Activated CD8-positive, alpha-beta T cell treated with anti-CD3 and anti-CD28 coated beads for 36 hours (primary cell): Measurements from ENCODE around the gene INPP5K. TPM values are rescaled to one million over a fixed set of nuclear protein-coding genes. Genes with fewer than 3 reads are reported as not detected.

ENCODE experiments used
- ATAC-seq: fragments of 200-7000 bp; cut with Tn5 transposase; one replicate; pipeline ENCODE4 v1.10.0; 2021; ENCODE audit warnings: mild to moderate bottlenecking, moderate library complexity
- CTCF ChIA-PET: fragments of 350-600 bp; sonication (Branson Sonifier 250); formaldehyde crosslinking; loops from one replicate; lab custom pipeline; 2021; ENCODE audit warnings: antibody characterized with exemption; lab: Charles Lee
- POLR2A ChIA-PET: fragments of 350-600 bp; sonication (Branson Sonifier 250); formaldehyde crosslinking; loops from one replicate; lab custom pipeline; 2021; ENCODE audit warnings: antibody characterized with exemption; lab: Charles Lee
- DNase-seq: peaks from one replicate; pipeline ENCODE4 v3.0.0-alpha.2; 2020
- H3K27ac Mint-ChIP-seq: one replicate; pipeline ENCODE4 v1.8.0; 2021; ENCODE audit warnings: mild to moderate bottlenecking, mixed read lengths
- H3K27me3 Mint-ChIP-seq: one replicate; pipeline ENCODE4 v1.8.0; 2021; ENCODE audit warnings: mixed read lengths
- H3K36me3 Mint-ChIP-seq: one replicate; pipeline ENCODE4 v1.8.0; 2021; ENCODE audit warnings: low read depth, mixed read lengths
- H3K4me1 Mint-ChIP-seq: one replicate; pipeline ENCODE4 v1.8.0; 2021; ENCODE audit warnings: low read depth, mixed read lengths
- H3K4me3 Mint-ChIP-seq: one replicate; pipeline ENCODE4 v1.8.0; 2021; ENCODE audit warnings: mild to moderate bottlenecking, moderate library complexity, mixed read lengths
- H3K9me3 Mint-ChIP-seq: one replicate; pipeline ENCODE4 v1.8.0; 2021; ENCODE audit warnings: mixed read lengths
- intact Hi-C: fragments of 100-400 bp; cut with micrococcal nuclease; formaldehyde crosslinking; loops from one replicate; pipeline ENCODE4 v1.10.0; 2022
- total RNA-seq, 2 experiments: library from RNA; stranded (reverse); gene quantifications; one replicate each; pipeline ENCODE4 v1.2.3, GENCODE V29; 2021
- TF ChIP-seq, protein P1 (sequence below): fragments of 200-600 bp; IDR thresholded peaks from one replicate; pipeline ENCODE4 v1.8.0; 2022; ENCODE audit warnings: antibody characterized with exemption, mild to moderate bottlenecking

The INPP5K gene
- total RNA-seq, 2 experiments from 2014 or later: 16.5 to 16.7 TPM

DNA sequence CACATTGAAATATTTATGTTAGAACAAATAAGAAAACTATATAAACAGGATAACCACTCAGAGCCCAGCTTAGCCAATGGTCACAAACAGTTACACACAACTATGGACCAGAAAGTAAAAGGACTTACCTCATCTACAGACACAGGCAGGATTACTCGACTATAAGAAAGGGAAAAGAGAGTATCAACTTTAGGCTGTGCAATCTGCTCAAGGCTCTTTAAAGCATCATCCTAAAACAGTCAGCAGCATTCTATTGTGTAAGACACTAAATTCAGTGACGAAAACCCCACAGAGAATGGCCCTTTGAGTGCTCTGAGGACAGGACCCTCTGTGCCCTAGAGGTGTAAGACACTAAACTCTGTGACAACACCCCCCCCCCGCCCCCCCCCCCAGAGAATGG, 42.0 kb upstream of the INPP5K start:
- CTCF ChIA-PET: interaction anchor here (1.0 to 2.2 kb wide), 3 partner anchors 16 to 71 kb away, joined by 3 to 7 read pairs (median 3); partner anchors contain the start of gene INPP5K

DNA sequence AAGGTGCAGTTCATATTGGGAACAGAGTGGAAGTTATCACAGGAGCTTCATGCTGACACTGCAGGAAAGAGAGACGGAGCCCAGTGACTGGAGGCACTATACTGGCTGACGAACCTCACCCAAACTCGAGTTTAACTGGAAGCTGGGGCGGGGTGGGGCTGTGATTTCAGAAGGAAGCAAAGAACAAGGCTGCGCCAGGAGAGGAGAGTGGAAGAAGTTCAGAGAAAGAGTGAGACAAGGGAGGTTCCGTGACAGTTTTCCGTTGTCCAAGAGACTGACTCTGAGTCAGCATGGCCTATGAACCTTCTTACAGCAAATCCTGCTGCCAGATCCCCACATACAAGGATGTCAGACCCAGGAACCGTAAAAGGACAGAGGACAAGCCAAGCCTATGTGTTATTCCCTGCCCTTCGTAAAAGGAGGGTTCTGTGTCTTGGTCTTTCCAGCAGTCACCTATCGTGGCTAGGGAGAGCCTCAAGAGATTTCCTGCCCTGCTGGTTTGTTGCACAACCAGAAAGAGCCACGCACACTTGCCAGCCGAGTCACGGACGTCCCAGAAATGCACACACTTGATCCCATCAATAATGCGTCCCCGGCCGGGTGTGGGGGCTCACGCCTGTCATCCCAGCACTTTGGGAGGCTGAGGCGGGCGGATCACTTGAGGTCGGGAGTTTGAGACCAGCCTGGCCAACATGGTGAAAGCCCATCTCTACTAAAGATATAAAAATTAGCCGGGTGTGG, 41.1 kb upstream of the INPP5K start:
- ChIA-PET POLR2A (no interaction called here), CTCF (interaction anchor here (1.3 to 2.2 kb wide), 2 partner anchors 17 to 72 kb away, joined by 3 to 7 read pairs; no protein-coding TSS in a partner anchor)
- DNase-seq: no peak
- intact Hi-C loops: no loop called here
- TF ChIP-seq, protein P1, sequence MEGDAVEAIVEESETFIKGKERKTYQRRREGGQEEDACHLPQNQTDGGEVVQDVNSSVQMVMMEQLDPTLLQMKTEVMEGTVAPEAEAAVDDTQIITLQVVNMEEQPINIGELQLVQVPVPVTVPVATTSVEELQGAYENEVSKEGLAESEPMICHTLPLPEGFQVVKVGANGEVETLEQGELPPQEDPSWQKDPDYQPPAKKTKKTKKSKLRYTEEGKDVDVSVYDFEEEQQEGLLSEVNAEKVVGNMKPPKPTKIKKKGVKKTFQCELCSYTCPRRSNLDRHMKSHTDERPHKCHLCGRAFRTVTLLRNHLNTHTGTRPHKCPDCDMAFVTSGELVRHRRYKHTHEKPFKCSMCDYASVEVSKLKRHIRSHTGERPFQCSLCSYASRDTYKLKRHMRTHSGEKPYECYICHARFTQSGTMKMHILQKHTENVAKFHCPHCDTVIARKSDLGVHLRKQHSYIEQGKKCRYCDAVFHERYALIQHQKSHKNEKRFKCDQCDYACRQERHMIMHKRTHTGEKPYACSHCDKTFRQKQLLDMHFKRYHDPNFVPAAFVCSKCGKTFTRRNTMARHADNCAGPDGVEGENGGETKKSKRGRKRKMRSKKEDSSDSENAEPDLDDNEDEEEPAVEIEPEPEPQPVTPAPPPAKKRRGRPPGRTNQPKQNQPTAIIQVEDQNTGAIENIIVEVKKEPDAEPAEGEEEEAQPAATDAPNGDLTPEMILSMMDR: no peak
- no peak overlapping the region for H3K4me3 Mint-ChIP-seq
- H3K4me1 Mint-ChIP-seq: peaks cover 16% of the 10 kb centered on the region
- H3K27me3 Mint-ChIP-seq: no peaks in the 10 kb centered on the region
- ATAC-seq: no peak
- H3K27ac Mint-ChIP-seq: no peak overlapping the region
- H3K9me3 Mint-ChIP-seq: no peaks in the 10 kb centered on the region
- H3K36me3 Mint-ChIP-seq: peaks cover under 1% of the 10 kb centered on the region

More for the DNA sequence above, 42.0 kb upstream of the INPP5K start:
- no peak overlapping the region for H3K27ac Mint-ChIP-seq
- POLR2A ChIA-PET: interaction anchor here (1.0 kb wide), 1 partner anchor 158 kb away, joined by 4 read pairs; the partner anchor contains the start of gene YWHAE
- ATAC-seq (no peak), DNase-seq (no peak)
- TF ChIP-seq, protein P1: no peak
- intact Hi-C loops: no loop called here
- H3K36me3 Mint-ChIP-seq: no peaks in the 10 kb centered on the region
- no peaks in the 10 kb centered on the region for H3K9me3 Mint-ChIP-seq
- H3K4me1 Mint-ChIP-seq: peaks cover 16% of the 10 kb centered on the region
- no peaks in the 10 kb centered on the region for H3K27me3 Mint-ChIP-seq
- H3K4me3 Mint-ChIP-seq: no peak overlapping the region

DNA sequence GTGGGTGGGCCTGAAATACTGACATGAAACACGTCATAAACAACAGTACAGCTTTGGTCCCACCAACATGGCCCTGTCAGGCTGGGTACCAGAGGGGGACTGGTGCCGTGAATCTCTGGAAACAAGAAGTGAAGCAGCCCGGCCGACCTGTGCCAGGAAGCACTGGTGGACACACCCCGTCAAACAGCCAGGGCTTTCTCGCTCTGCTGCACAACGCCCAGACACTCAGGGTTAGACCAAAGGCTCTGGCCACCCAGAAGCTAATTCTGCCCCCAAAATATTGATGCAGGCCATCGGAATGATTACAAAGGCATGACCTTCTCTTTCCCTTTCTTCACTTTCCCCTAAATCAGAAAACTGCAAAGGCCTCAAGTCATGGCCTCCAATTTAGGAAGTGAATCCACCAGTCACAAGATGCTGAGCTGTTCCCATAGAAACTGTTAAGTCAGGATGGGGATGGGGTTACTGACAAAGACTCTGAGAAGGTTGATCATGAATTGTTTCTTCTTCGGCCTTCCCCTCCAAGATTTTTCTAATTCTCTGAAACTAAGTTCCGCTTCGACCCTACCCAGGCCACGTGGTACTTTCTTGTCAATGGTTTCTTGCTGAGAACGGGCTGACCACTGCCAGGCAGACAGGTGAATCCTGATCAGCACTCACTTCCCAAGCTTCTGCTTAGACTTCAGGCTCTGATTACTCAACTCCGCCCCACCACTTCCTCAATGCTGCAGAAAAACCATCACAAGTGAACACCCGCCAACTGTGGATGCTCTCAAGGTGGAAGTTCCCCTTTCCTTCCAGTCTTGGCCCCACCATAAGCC, 39.4 kb upstream of the INPP5K start:
- Mint-ChIP-seq H3K36me3 (peaks cover 7% of the 10 kb centered on the region), H3K4me3 (no peak overlapping the region)

DNA sequence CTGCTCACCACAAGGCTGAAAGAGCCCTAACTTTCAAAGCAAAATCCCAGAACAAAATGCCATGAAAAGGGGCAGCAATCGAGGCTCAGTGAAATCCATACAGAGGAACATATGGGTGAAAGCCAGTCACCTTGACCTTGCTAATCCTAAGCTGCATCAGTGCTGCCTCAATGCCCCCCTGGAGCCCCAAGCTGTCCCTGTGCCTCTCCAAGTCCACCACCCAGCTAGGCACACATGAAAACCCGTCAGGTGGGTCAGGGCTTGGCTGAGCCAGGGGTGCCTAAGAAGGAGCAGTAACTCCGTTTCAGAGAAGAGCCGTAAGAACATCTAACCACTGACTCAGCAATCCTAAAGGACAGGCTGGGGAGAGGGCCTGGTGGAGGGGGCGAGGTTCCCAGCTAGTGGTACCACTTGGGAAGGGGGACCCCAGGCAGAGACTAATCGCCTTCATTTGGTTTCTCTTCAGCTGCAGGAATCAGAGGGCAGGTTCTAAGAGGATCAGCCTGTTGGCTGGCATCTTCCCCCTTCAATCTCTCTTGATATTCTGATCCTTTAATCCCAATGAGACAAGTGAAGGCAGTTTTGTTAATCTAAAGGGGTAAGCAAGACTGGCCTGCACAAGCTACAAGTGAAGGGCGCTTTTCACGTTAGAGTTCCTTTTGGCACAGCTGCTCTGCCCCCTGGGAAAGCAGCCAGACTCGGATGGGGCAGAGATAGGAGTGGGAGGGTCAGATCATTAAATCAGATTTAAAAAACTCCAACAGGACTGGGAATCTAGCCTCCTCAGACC, 38.5 kb upstream of the INPP5K start:
- Mint-ChIP-seq H3K27ac (no peak overlapping the region), H3K36me3 (peaks cover 15% of the 10 kb centered on the region), H3K27me3 (no peaks in the 10 kb centered on the region), H3K4me1 (peaks cover 3% of the 10 kb centered on the region), H3K9me3 (no peaks in the 10 kb centered on the region), H3K4me3 (no peak overlapping the region)
- no peak for DNase-seq
- CTCF ChIA-PET: interaction anchor here (0.7 to 2.1 kb wide), 2 partner anchors 19 to 75 kb away, joined by 3 to 8 read pairs; no protein-coding TSS in a partner anchor
- TF ChIP-seq, protein P1: no peak
- no peak for ATAC-seq
- POLR2A ChIA-PET: interaction anchor here (0.6 kb wide), 1 partner anchor 18 kb away, joined by 3 read pairs; no protein-coding TSS in a partner anchor
- intact Hi-C loops: no loop called here

More for the DNA sequence above, 39.4 kb upstream of the INPP5K start:
- ATAC-seq: no peak
- TF ChIP-seq, protein P1: no peak
- intact Hi-C loops: no loop called here
- Mint-ChIP-seq H3K27me3 (no peaks in the 10 kb centered on the region), H3K9me3 (no peaks in the 10 kb centered on the region), H3K4me1 (peaks cover 7% of the 10 kb centered on the region), H3K27ac (no peak overlapping the region)
- POLR2A ChIA-PET: no interaction called here
- DNase-seq: no peak
- CTCF ChIA-PET: interaction anchor here (2.1 kb wide), 1 partner anchor 18 kb away, joined by 8 read pairs; no protein-coding TSS in a partner anchor
